Mucosa of stomach (tissue), 1 donor: ENCODE measurements around the gene ARHGDIB.

ENCODE experiments used
- H3K27me3 ChIP-seq: one replicate; pipeline ENCODE4 v1.7.0; 2013; ENCODE audit warnings: mild to moderate bottlenecking, low read length; ENCODE audit not compliant: control insufficient read depth, insufficient read depth
- H3K36me3 ChIP-seq: one replicate; pipeline ENCODE4 v1.7.0; 2013; ENCODE audit warnings: low read length; ENCODE audit not compliant: control insufficient read depth, insufficient read depth
- H3K4me1 ChIP-seq: one replicate; pipeline ENCODE4 v1.7.0; 2013; ENCODE audit warnings: mild to moderate bottlenecking, low read length; ENCODE audit not compliant: control insufficient read depth, insufficient read depth
- H3K4me3 ChIP-seq: one replicate; pipeline ENCODE4 v1.7.0; 2013; ENCODE audit warnings: low read length
- H3K9ac ChIP-seq: one replicate; pipeline ENCODE4 v1.7.0; 2013; ENCODE audit warnings: mild to moderate bottlenecking, low read length, moderate library complexity
- H3K9me3 ChIP-seq: one replicate; pipeline ENCODE4 v1.7.0; 2013; ENCODE audit warnings: mild to moderate bottlenecking, low read length, moderate library complexity; ENCODE audit not compliant: control insufficient read depth
- donor health status: Pancreatic carcinoma.

Gene ARHGDIB

DNA sequence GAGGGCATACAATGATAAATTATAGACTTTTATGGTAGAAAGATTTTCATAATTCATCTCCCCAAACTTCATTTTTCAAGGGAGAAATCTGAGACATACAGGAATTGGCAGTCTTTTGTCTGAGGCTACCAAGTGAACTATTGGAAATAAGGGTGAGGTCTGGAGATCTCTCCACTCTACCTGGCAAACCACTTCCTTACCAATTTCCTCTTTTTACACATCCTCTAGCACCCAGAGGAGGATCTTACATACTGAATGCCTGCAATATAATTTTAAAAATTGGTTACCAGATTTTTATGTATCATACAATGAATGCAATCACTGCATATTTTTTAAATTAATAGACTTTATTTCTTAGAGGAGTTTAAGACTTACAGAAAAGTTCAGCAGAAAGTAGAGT lies 18.1 kb upstream of the ARHGDIB start:
- H3K27me3 ChIP-seq: no peaks in the 10 kb centered on the region
- no peaks in the 10 kb centered on the region for H3K36me3 ChIP-seq
- H3K9me3 ChIP-seq: no peaks in the 10 kb centered on the region
- no peak overlapping the region for H3K9ac ChIP-seq
- H3K4me3 ChIP-seq: no peak overlapping the region
- H3K4me1 ChIP-seq: no peaks in the 10 kb centered on the region

DNA sequence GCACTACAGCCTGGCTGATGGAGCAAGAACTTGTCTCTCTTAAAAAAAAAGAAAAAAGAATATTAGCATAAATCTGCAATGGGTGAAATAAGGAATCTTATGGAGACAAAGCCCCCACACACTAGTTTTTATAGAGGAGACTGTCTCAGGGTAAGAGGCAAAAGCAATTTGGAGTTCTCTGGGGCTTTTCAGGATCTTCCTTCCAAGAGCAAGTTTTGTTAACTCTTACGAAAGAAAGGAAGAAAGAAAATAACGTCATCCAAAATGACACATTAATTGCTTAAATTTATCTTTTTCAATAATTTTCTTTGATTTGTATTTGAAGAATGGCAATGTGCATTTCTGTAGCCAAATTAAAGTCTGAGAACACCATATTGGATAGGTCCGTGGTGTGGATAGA lies 15.3 kb upstream of the ARHGDIB start:
- H3K4me1 ChIP-seq: no peaks in the 10 kb centered on the region
- no peaks in the 10 kb centered on the region for H3K36me3 ChIP-seq
- H3K27me3 ChIP-seq: no peaks in the 10 kb centered on the region
- H3K9ac ChIP-seq: no peak overlapping the region
- H3K4me3 ChIP-seq: no peak overlapping the region
- no peaks in the 10 kb centered on the region for H3K9me3 ChIP-seq

DNA sequence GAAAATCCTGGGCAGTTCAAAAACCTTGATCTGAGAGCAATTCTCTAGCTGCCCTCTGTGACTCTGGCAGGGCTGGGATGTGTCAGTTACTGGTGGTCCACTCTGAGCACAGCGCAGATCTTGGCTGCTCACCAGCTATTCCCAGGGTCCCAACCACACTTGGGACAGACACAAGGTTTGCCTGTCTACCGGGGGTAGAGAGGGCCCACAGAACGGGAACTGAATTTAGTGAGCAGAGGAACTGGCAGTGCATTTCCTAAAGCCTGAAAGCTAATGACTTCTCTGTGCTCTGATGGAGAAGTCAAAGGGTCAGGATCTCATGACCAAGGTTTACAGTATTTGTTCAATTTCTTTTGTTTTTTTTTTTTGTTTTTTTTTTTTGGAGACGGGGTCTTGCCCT lies 14.1 kb upstream of the ARHGDIB start:
- H3K9ac ChIP-seq: no peak overlapping the region
- H3K9me3 ChIP-seq: no peaks in the 10 kb centered on the region
- H3K27me3 ChIP-seq: no peaks in the 10 kb centered on the region
- no peaks in the 10 kb centered on the region for H3K36me3 ChIP-seq
- no peaks in the 10 kb centered on the region for H3K4me1 ChIP-seq
- no peak overlapping the region for H3K4me3 ChIP-seq

DNA sequence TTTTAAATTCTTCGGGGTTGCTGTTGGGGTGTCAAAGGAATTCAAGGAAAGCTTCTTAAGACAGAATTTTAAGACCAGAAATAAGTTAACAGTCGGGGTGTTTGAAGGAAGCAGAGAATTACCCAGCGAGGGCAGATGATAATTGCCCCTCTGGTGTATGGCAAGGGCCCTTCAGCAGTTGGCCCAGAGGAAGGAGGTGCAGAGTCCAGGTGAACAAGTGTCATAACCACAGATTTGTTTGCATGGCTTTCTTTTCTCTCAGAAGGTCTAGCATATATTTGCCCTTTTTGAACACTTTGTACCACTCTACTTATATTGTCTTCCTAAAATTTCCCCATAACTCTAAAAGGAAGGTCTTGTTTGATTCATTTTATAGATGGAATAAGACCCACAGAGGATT lies 13.2 kb upstream of the ARHGDIB start:
- no peak overlapping the region for H3K4me3 ChIP-seq
- H3K36me3 ChIP-seq: no peaks in the 10 kb centered on the region
- H3K4me1 ChIP-seq: no peaks in the 10 kb centered on the region
- no peaks in the 10 kb centered on the region for H3K9me3 ChIP-seq
- H3K9ac ChIP-seq: no peak overlapping the region
- H3K27me3 ChIP-seq: no peaks in the 10 kb centered on the region

DNA sequence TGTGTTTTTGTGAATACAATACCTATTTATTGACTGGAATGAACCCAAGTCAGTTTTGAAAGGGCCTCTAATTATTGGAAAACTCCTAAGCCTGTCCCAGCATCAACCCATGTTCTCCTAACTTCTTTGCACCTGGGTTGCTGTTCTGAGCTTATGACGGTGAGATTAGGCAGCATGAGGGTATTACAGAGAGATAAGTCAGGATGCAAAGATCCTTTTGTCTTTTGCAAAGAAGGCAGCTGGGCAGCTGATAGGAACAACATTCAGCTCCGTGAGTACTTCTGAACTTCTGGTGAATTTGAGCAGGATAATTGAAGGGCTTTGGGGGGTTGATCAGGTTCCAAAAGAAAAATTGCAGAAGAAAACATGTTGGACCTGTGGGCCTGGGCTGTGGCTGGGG lies 11.4 kb upstream of the ARHGDIB start, which contains the start of gene PDE6H:
Gene PDE6H (plus strand): TSS at position 227 of the 400 bp plus-strand sequence. CDS start 4,971 bp downstream, outside the sequence.
- Histone ChIP-seq H3K4me3 (no peak within 1 kb of the TSS), H3K9ac (no peak within 1 kb of the TSS), H3K4me1 (no peaks in the 10 kb centered on the region), H3K9me3 (no peaks in the 10 kb centered on the region), H3K36me3 (no peaks in the 10 kb centered on the region), H3K27me3 (no peaks in the 10 kb centered on the region)

DNA sequence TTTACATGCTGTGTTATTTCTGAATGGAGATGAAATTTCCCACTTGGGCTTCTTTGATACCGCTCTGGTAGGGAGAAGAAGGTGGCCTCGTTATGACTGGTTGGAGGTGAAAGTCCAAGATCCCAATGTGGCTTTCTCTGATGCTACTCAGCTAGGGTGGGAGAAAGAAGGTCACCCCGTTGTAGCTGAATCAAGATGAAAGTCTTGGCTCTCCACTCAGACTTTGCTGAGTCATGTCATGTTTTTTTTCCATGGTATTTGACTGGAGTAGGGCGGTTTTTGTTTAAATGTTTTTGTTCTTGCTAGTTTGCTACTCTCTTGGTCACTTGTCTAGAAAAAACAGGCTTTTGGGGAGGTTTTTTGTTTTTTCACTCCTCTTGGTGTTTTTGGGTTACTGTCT lies 9.1 kb upstream of the ARHGDIB start:
- Histone ChIP-seq H3K4me1 (no peaks in the 10 kb centered on the region), H3K4me3 (no peak overlapping the region), H3K27me3 (no peaks in the 10 kb centered on the region), H3K9ac (no peak overlapping the region), H3K36me3 (no peaks in the 10 kb centered on the region), H3K9me3 (no peaks in the 10 kb centered on the region)

DNA sequence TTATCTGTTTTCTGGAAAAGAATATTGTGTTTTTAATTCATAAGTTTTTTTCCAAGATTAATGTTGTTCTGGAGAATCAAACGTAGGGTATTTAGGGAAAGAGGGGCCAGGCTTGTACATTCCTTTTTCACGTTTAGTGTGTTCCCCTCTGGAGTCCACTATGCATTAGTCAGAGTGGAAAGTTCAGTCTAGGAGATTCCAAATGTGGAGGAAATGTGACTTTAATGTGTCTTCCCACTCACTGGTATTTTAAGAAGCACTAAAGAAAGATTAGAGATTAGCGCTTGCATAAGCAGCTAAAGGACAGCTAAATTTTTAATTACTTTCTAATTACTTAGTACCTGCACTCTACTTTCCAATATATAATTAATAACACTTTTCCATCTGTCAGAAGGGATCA lies 7.1 kb upstream of the ARHGDIB start:
- H3K9ac ChIP-seq: no peak overlapping the region
- no peak overlapping the region for H3K4me3 ChIP-seq
- H3K27me3 ChIP-seq: no peaks in the 10 kb centered on the region
- H3K4me1 ChIP-seq: no peaks in the 10 kb centered on the region
- H3K9me3 ChIP-seq: no peaks in the 10 kb centered on the region
- H3K36me3 ChIP-seq: no peaks in the 10 kb centered on the region

DNA sequence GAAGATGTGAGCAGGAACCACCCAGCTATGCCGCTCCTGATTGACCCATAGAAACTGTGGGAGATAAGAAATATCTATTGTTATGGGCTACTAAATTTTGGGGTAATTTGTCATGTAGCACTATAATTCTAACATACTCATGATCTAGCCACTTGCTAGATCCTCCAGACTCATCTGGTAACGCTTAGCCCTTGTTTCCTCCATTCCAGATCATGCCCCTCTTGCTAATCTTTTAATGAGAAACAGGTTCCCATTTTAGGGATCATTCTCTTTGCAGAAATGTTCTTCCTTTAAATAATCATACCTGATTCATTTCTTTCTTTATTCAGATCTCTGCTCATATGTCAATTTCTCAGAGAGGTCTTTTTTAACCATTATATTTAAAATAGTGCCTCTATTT lies 3.8 kb upstream of the ARHGDIB start:
- Histone ChIP-seq H3K36me3 (no peaks in the 10 kb centered on the region), H3K4me3 (no peak overlapping the region), H3K4me1 (no peaks in the 10 kb centered on the region), H3K27me3 (no peaks in the 10 kb centered on the region), H3K9me3 (no peaks in the 10 kb centered on the region), H3K9ac (no peak overlapping the region)

DNA sequence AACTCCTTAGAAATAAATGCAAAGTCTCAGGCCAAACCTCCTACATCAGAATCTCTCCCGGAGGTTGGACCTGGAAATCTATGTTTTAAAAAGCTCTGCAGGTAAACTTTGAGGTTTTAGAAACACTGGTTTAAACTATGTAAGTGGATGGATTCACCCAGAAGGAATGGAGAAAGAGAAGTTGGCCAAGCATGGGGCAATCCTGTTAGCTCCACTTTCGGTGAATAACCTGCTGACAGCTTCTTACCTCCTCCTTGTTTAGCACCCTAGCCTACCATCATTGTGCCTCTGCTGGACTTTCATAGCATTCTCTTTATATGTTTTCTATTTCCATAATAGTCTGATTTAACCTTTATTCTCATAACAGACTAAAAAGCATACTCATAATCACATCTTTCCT lies 3.0 kb upstream of the ARHGDIB start:
- Histone ChIP-seq H3K9ac (no peak overlapping the region), H3K36me3 (no peaks in the 10 kb centered on the region), H3K4me1 (no peaks in the 10 kb centered on the region), H3K4me3 (no peak overlapping the region), H3K9me3 (no peaks in the 10 kb centered on the region), H3K27me3 (no peaks in the 10 kb centered on the region)

DNA sequence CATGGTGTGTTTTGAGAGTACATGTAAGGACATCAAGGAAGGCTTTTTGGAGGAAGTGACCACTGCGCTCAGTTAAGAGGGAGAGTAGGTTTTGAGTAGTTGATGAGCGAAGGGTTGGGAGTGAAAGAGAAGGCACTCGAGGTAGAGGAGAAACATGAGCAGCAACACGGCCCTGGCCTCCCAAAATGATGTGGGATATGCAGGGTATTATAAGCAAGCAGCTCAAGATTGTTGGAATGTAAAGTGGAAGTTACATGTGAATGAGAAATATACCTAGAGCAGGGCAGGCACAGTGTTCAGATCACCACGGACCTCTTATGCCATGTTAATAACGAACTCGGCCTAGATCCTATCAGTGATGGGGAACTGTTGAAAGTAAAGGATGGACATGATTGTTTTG lies 2.1 kb upstream of the ARHGDIB start:
- H3K4me3 ChIP-seq: no peak overlapping the region
- no peaks in the 10 kb centered on the region for H3K27me3 ChIP-seq
- no peaks in the 10 kb centered on the region for H3K36me3 ChIP-seq
- no peak overlapping the region for H3K9ac ChIP-seq
- H3K9me3 ChIP-seq: no peaks in the 10 kb centered on the region
- no peaks in the 10 kb centered on the region for H3K4me1 ChIP-seq

DNA sequence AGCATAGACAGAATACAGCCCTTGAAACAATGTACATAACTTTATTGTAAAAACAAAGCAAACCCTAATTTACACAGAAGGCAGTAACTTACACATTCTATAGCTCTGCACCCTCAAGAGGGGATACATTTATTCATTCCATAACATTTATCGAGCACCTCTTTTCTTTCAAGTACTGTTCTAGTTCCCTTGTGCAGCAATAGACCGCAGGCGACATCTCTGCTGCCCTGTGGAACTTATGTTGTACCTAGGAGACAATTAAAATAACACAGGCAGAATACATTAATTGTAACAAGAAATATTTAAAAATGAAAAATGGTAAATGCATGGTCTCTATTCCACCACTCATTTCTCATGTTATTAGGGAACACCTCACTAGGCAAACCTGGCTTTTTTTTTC lies 1.4 kb upstream of the ARHGDIB start:
- Histone ChIP-seq H3K4me3 (no peak overlapping the region), H3K27me3 (no peaks in the 10 kb centered on the region), H3K9me3 (no peaks in the 10 kb centered on the region), H3K36me3 (no peaks in the 10 kb centered on the region), H3K4me1 (no peaks in the 10 kb centered on the region), H3K9ac (no peak overlapping the region)

DNA sequence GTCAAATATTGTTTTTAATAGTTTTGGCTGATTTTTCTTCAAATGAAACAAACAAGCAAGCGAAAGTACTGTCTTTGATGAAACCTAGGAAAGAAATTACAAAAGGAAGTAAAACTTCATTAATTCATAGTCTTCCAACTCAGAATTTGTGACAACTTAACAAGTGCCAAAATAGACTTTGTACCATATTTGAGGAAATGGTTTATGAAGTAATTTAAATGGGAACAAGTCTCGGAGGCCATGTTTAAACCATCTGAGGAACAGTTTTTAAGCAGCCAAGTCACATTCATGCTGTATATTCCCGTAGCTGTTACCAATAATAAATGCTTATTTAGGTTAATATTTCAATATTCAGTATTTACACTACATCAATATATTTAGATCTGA lies 745 bp upstream of the ARHGDIB start:
- no peaks in the 10 kb centered on the region for H3K36me3 ChIP-seq
- H3K9me3 ChIP-seq: no peaks in the 10 kb centered on the region
- no peaks in the 10 kb centered on the region for H3K27me3 ChIP-seq
- no peaks in the 10 kb centered on the region for H3K4me1 ChIP-seq
- no peak overlapping the region for H3K4me3 ChIP-seq
- H3K9ac ChIP-seq: no peak overlapping the region
